GM11168 (cell line): Measurements from ENCODE around the gene FSTL4.

Experiments used
- in situ Hi-C: fragments of 300-500 bp; cut with MboI; formaldehyde crosslinking; loops from one replicate; pipeline ENCODE4 v1.12.0; 2022; ENCODE audit warnings: low sequenced_read_pairs; ENCODE audit not compliant: unreplicated experiment

FSTL4 gene

DNA sequence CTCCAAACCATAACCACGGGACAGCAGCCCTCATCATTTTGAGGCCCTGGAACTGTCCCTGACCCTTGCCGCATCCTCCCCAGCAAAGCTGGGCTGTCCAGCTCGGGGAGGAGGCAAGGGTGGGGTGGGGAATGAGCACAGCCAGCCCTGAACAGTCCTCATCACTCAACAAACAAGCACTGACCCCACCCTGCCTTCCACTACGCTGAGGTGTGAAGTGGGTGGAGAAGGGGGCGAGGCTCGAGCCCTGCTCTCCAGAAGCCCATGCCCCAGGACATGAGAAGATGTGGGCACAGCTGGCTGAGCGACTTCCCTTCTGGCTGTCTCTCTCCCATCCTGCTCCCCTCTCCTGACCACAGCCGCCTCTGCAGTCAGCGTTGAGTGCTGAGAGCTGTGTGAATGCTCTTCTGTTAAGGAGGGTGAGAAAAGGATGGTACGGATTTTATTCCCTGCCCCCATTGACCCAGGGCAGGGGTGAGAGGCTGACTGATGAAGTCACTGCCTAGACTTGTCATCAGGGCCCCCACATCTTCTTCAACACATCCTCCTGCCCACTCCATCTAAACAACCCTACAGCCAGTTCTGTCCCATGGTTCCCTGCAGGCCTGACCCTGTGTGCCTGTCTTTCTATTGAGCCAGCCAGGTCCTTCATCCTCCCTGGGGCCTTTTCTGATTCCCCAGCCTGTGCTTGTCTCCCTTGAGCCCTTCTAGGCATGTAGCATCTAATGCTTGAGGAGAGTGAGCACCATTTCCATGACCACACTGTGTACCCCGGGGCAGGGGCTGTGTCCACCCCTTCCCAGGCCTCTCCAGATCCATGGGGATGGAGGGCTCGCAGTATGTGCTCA lies 276.0 kb downstream of the FSTL4 start:
- in situ Hi-C loops, result no loop called here

- in situ Hi-C loops, result no loop called here
Observed at GRCh38 chr5:133334796-133335639, 277.3 kb downstream of the FSTL4 start.

DNA sequence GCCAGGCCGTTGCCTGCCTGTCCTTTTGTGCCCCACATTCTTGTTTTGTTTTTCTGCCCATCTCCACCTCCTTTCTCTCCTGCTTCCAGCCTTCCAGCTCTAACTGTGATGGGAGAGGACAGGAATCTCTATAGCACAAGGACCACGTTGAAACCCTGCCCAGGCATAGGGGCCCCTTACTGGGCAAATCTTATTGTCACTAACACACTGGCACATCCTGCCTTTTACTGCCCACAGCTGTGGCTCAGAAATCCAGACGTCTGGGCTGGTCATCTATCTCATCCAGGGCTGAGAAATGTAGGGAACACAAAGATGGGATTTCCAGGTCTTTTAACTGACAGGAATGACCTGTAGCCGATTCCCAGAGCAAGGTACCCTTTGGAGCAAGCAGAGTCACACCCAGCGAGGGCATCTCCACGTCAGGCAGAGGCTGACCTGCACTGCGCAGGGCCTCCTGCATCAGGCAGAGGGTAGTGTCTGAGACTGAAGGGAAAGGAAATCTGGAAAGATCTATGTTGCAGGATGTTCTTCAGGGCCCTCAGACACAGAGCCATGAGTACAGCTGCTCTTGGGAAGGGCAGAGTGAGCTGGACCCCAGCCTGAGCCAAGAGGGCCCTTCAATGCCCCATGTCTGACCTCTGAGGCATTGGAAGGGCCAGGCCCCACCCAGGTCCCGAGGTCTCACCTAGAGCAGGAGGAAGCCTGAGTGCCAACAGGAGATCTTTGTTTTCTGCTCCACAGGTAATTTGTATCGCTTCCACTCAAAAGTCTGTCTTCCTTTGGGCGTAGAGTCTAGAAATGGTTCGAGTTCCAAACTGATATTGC lies 278.8 kb downstream of the FSTL4 start:
- in situ Hi-C loops, result no loop called here

DNA sequence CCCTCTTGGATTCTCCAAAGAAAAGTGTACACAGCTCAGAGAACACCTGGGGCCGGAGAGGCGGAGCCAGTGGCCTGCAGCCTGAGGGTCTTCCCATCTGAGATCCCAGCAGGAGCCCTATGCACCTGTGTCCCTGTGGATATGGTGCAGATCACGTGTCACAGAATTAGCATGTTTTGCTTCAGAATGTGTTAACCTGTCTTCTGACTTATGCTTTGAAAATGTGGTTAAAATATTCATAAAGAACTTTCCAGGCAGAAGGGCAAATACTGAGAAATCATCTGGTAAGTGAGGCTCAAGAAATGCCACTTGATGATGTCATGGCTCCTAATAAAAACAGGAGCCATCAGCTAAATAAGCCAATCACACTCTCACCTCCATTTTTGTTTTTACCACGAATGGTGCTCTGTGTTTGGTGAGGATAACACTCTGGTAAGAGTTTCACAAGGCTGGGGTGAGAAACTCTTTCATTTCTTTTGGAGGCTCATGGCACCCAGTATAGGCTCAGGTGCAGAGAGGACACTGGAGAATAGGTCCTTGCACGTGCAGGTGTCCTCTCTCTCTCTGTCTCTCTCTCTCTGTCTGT lies 279.8 kb downstream of the FSTL4 start:
- in situ Hi-C loops, result no loop called here

DNA sequence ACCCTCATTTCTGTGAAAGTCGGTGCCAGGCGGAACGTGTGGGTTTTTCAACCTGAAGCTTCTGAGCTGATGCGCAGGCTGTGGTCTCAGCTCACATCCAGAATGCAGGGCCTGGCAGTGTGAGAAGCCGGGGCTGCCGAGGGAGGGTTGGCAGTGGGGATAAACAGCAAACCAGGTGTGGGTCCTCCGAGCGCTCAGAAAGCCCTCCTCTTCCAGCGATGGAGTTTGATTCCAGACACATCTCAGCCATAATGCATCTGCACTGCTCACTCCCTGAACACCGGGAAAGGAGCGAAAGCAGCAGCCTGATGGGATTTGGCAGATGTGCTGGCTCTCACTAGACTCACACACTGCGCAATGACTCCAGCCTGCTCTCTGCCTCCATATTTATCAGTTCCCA lies 280.4 kb downstream of the FSTL4 start:
- in situ Hi-C loops, result no loop called here

DNA sequence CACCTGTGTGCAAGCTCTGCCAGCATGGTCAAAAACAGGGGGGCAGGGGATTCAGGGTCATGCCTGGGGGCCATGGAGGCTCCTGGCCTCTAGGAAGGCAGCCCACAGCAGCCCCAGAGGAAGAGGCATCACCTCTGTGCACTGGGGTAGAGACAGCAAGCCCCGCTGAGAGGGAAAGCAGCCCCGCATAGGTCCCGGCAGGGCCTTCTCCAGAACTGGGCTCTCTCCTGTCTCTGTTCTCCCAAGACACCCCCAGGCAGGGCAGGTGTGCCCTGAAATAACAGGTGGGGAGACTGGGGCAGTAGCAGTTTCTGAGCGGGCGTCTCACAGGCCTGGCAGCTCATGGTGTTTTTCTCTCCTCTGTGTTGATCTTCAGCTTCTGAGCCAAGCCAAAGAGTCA lies 281.4 kb downstream of the FSTL4 start:
- in situ Hi-C loops, result no loop called here

GRCh38 chr5:133328800-133329199 lies 283.5 kb downstream of the FSTL4 start:
- in situ Hi-C loops, result no loop called here

DNA sequence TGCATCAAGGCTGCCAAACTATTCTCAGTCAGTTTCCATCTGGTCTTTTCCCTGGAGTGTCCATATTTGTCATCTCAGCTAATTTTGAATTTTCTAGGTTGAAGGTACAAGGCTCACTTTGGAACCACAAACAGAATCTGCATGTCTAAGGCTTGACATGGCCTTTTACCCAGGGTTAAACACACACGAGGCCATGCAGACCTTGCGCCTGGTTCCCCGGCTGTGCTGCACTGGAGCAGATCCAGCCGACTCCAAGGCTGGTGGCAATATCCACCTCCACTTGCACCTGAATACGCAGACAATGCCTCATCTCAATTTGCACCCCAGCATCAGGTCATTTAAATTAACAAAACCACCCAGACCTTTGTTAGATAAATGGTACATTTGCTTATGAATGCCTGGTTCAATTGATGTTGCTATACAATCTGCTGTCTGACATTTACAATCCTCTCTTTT lies 284.4 kb downstream of the FSTL4 start:
- in situ Hi-C loops, result no loop called here

DNA sequence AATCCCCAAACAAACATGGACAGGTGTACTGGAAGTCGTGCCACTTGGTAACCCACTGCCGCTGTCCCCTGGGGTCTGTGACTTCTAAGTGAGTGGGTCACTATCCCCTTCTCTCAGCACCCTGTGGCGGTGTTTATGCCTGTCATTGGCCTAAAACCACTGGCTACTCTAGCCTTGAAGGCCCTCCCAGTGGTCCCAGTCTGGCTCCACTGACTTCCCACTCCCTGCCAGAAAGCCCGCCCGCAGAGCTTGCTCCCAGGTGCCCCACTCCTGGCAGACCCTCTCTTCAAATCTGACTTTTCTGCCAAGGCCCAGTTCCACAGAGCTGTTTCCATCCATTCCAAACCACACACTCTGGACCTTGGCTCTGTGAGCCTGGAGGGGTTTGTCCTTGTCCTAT lies 286.0 kb downstream of the FSTL4 start:
- in situ Hi-C loops, result no loop called here

- in situ Hi-C loops, result no loop called here
Observed at GRCh38 chr5:133325864-133326263, 286.5 kb downstream of the FSTL4 start.

GRCh38 chr5:133324926-133325325 lies 287.4 kb downstream of the FSTL4 start:
- in situ Hi-C loops, result no loop called here

- in situ Hi-C loops, result no loop called here
Observed at GRCh38 chr5:133323494-133324457, 288.6 kb downstream of the FSTL4 start.

GRCh38 chr5:133322743-133323142 lies 289.6 kb downstream of the FSTL4 start:
- in situ Hi-C loops, result no loop called here

DNA sequence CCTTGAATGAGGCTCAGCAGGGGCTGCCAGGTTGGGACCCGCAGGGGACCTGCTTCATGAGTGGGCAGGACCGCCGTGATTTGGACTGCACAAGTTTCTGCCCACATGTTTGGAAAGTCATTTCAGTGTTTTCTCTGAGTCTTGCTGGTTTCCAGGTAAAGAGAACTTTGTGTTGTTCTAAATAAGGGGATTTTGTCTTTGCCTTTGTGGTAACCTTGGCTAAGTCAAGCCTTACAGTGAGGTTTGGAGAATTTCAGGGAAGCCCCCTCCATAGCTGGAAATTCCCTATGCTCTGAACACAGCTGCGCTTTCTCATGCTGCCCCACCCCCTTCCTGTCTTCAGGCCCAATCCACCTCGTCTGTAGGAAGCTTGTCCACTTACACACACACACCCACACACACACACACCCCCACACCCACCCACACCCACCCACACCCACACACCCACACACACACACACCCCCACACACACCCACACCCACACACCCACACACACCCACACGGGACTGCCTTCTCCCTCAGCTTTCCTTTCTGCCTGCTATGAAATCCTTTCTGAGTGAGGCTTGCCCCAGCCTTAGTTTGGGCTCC lies 290.4 kb downstream of the FSTL4 start:
- in situ Hi-C loops, result no loop called here

- in situ Hi-C loops, result no loop called here
Observed at GRCh38 chr5:133321286-133321832, 291.0 kb downstream of the FSTL4 start.

DNA sequence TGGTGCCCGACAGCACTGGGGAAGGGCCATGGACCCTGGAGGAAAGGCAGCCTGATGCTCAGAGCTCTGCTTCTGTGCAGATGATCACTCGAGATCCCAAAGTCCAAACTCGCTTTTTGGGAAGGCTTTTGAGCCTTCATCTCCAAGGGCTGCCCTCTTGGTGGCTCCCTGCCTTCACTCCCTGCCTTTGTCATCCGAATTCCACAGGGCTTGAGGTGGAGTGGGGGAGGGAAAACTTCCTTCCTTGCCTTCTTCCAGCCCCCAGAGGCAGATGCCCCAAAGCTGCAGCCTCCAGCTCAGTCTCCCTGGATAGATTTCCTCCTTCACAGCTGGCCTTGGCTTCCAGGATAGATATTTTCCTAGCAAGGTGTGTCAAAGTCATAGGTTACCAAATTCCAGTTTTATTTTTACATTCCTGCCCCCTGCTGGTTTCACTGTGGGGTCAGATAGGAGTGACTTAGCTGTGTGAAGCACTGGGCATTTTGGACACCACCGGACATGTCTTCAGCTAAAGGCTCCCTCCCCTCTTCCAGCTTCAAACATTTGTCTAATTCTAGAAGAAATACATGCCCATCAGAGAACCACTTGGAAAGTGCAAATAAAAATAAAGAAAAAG lies 292.3 kb downstream of the FSTL4 start:
- in situ Hi-C loops, result no loop called here

GRCh38 chr5:133319244-133319643 lies 293.1 kb downstream of the FSTL4 start:
- in situ Hi-C loops, result no loop called here

- in situ Hi-C loops, result no loop called here
Observed at GRCh38 chr5:133317558-133317957, 294.8 kb downstream of the FSTL4 start.
